NCI-H510A treated with DMSO at 0.1 percent for 48 hours (cell line): ENCODE results near the gene LRRC53.
A peak's percentile ranks its signal among the peaks of the same experiment; 100 is the strongest.

Experiments
- DNase-seq: peaks from one replicate; lab custom pipeline; 2025; lab: John Stamatoyannopoulos, UW

Gene LRRC53

DNA sequence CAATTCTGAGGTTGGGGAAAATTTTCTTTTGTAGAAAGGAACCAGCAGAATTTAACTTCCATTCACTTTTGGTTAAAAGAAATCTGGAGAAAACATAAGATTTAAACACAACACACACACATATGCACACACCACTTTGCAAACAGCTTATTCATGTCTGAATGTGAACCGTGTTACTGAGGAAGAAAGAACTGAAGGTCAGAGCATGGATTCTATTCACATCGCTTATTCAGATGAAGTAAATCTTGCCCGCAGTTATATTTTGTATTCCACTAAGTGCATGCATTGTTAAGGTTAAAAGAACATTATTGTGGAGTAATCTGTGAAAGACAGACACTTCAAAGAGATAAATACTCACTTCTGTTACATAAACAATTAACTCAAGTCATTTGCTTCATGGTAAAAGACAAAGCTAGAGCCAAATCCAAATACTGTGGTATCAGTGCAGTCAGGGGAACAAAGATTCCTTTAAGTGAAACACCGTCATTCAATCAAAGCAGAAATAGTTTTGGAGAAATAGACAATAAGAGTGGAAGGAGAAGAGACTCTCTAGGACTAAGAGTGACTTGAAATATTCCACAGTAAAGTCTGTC lies 82.0 kb downstream of the LRRC53 start:
- no peak for DNase-seq

DNA sequence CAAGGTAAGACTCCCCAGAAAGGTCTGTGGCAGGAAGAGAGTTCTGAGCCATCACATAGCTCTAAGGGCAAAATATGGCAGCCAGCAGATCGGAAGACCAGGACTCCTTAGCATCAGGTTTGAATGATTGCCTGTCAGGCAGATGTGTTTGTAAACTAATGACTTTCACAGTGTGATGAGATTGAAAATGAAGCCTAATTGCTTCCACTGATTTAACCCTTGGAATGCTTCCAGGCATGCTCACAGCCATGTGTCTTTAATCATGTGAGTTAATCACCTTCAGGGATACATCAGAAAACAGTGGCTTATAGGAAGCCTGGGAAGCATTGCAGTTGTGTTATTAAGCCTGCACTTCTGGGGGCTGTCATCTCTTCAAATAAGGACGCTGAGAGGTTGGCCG lies 82.8 kb downstream of the LRRC53 start:
- no peak for DNase-seq

DNA sequence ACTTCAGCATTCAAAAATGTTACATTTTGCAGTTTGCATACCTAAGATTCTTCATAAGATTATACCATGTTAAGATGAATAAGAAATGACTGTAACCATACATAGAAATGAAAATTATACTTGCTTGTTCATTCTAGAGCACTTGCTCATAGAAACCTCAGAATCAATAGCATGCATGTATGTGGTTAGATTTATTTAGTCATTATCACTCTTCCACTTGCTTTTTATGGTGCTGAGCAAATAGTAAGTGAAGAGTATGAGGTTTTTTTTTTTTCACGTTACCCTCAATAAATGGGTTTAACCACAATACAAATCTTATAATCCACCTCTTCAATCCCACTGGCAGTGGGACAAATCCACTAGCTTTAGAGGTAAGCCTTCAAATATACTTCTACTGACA lies 84.7 kb downstream of the LRRC53 start:
- no peak for DNase-seq

DNA sequence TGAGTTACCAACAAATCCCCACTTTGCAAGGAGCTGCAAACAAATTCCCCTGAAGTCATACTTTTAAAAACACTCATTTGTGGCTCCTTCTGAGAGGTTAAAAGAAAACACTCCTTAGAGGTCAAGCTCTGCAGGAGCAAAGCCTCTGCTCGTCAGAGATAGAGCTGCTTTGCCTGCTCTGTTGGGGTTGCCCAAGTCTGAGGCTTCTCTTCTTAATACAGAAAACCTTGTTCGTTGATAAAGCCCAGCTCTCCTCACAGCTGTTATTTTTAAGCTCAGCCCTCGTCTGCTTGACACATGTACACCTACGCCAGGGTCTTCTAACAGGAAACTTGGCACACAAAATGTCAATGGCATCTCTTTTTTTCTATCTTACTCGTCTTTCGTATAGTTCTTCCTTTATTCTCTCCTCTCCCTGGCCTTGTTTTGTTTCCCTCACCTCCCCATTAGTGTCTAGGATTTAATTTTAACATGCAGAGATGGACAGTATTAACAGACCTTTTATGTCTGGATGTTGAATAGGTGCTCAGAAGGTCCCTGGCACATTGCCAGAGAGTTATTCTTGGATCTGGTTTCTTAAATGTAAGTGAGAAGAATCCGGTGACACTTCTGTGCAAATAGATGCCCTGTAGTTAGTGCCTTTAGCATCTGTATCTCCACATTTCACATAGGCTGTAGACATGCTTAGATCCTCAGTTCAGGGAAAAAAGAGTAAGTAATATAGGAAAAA lies 86.0 kb downstream of the LRRC53 start:
- peak; percentile 37 for DNase-seq

DNA sequence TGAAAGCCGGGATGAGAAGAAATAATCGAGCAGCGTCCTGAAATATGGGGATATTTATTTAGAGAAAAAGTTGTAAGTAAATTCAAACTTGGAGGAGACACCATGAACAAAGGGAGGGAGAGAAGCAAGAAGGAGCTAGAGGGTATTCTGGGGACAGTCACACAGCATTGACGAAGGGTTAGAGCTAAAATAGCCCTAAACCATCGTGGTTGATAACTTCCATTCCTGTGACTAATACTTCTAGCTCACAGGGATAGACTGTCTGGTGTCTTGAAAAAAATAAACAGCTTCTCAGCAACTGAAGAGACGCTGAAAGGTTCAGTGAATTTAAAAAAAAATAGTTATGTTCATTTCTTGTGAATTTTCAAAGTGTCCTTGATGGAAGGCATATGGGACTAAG lies 86.7 kb downstream of the LRRC53 start:
- no peak for DNase-seq

DNA sequence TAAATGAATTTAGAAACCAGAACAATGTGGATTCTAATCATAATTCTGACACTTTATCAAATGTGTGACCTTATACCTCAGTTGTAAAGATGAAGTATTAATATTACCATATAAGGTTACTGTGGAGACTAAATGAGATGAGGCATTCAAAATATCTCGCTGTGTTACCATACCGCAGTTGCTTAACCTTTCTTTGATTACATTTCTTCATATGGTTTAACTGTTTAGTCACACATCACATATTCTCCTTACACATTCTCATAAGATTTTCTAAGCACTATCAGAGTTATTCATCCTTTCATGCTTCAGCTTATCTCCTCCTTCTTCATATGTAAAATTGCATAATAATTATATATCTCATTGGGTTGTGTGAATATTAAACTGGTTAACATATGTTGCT lies 88.9 kb downstream of the LRRC53 start:
- no peak for DNase-seq

DNA sequence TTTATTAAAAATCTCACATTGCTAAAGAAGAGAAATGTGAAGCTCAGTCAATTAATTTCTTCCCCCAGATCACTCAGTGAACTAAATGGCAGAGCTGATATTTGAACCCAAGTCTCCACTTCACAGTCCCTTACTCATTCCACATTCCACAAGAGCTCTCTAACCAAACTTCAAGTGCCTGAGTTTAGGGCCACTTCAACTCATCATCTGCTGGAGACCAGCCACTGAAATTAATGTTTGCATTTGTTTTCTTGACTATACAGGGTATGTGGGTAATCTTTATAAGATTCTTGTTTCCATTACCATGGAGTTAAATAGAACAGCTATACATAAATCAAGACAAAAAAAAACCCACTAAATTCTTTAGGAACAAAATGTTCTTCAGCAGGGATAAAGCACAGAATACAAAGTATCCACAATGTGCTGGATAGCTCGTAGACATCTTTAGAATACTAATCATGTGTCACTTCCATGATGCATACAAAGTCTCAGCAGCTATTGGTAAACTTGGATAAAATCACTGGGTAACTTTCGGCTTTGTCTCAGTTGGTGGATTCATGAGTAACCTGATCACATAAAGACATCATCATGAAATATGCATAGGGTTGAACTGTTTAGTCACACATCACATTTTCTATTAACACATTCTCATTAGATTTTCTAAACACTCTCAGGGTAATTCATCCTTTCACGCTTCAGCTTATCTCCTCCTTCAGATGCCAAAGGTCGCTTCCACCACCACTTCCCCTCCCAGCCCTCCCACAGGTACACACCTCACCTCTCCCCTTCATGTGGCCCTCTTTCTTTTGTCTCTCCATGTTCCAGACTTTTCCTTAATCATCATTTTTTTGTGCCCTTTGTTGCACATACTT lies 89.8 kb downstream of the LRRC53 start:
- DNase-seq = peak; percentile 62

DNA sequence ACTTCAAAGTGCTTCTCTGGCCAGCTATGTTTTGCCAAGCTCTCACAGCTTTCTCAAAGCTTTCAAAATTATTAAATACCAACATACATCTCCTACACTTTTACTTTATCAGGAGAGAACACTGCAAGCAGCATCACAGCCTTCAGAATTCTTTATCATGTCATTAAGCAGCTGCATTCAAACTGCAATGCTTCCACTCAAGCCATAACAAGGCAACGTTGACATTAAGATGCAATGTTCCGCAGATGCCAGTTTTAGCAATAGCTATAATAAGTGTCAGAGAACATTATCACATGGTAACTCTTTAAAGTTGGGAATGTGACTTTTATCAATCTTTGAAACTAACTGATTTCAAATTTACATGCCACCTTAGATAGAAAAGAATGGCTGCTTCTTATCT lies 91.9 kb downstream of the LRRC53 start:
- no peak for DNase-seq
